Loucy (cell line): Measurements from ENCODE around the gene STAT4.

ENCODE experiments used
- H2AFZ ChIP-seq: fragments of 200-600 bp; sonication (generic); 2 replicates; pipeline ENCODE4 v1.6.0; 2016; ENCODE audit warnings: antibody characterized with exemption, mild to moderate bottlenecking, low read length, moderate library complexity
- H3F3A ChIP-seq: fragments of 200-600 bp; 2 replicates; pipeline ENCODE4 v1.6.0; 2016; ENCODE audit warnings: antibody characterized with exemption, low read depth, mild to moderate bottlenecking
- H3K27me3 ChIP-seq: fragments of 200-600 bp; sonication (generic); 2 replicates; pipeline ENCODE4 v1.6.1; 2014; ENCODE audit warnings: low read length, mild to moderate bottlenecking; ENCODE audit not compliant: insufficient read depth, poor library complexity, severe bottlenecking
- H3K36me3 ChIP-seq: fragments of 200-600 bp; sonication (generic); 2 replicates; pipeline ENCODE4 v1.6.1; 2016; ENCODE audit warnings: low read length; ENCODE audit not compliant: insufficient read depth
- H3K4me1 ChIP-seq: fragments of 200-600 bp; sonication (generic); 2 replicates; pipeline ENCODE4 v1.5.1; 2014; ENCODE audit warnings: low read length, mild to moderate bottlenecking; ENCODE audit not compliant: insufficient read depth, poor library complexity, severe bottlenecking
- H3K4me2 ChIP-seq: fragments of 200-600 bp; sonication (generic); 2 replicates; pipeline ENCODE4 v1.6.0; 2014; ENCODE audit warnings: antibody characterized with exemption, low read length, low read depth, mild to moderate bottlenecking; ENCODE audit not compliant: poor library complexity, severe bottlenecking
- H3K4me3 ChIP-seq: fragments of 200-600 bp; sonication (generic); 2 replicates; pipeline ENCODE4 v1.5.1; 2014; ENCODE audit warnings: low read length, mild to moderate bottlenecking, mixed read lengths; ENCODE audit not compliant: poor library complexity, severe bottlenecking
- H3K79me2 ChIP-seq: fragments of 200-600 bp; sonication (generic); 2 replicates; pipeline ENCODE4 v1.6.1; 2014; ENCODE audit warnings: low read length; ENCODE audit not compliant: insufficient read depth
- H3K9ac ChIP-seq: fragments of 200-600 bp; sonication (generic); 2 replicates; pipeline ENCODE4 v1.6.0; 2014; ENCODE audit warnings: mild to moderate bottlenecking, low read depth, low read length, moderate library complexity; ENCODE audit not compliant: poor library complexity, severe bottlenecking
- H3K9me2 ChIP-seq: fragments of 200-600 bp; sonication (generic); replicated peaks from 2 replicates; pipeline ENCODE4 v1.6.1; 2016; ENCODE audit warnings: low read depth, low read length, mixed read lengths
- H3K9me3 ChIP-seq: fragments of 200-600 bp; sonication (generic); 2 replicates; pipeline ENCODE4 v1.6.1; 2014; ENCODE audit warnings: mild to moderate bottlenecking, antibody characterized with exemption, low read length, low read depth; ENCODE audit not compliant: insufficient read depth
- H4K20me1 ChIP-seq: fragments of 200-600 bp; sonication (generic); 2 replicates; pipeline ENCODE4 v1.6.0; 2014; ENCODE audit warnings: antibody characterized with exemption, low read length, mild to moderate bottlenecking; ENCODE audit not compliant: insufficient read depth, poor library complexity, severe bottlenecking
- CTCF ChIP-seq: fragments of 200-600 bp; sonication (generic); conservative IDR thresholded peaks from 2 replicates; pipeline ENCODE4 v1.5.1; 2014; ENCODE audit warnings: mild to moderate bottlenecking, antibody characterized with exemption, low read length
- EZH2phosphoT487 ChIP-seq: fragments of 200-600 bp; IDR thresholded peaks from 2 replicates; pipeline ENCODE4 v1.6.1; 2018; ENCODE audit warnings: antibody characterized with exemption, mild to moderate bottlenecking, moderate library complexity, borderline replicate concordance

Gene STAT4

DNA sequence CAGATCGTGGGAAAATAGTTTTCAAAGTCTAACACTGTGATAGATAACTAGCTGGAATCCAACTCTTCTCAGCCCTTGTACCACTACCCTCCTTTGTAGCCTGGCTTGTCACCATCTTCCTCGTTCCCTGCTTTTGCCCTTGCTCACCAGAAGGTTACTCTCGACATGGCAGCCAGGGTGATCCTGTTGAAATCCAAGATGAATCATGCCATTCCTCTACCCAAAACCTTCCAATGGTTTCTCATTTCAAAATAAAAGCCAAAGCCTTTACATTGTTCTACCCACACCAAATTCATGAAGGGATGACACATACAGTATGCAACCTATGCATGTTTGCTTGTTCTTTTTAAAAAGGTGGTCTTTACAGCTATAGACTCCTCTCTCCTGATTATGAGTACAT lies 45.7 kb downstream of the STAT4 start:
- Histone ChIP-seq H3K4me1 (peaks cover 6% of the 10 kb centered on the region), H3F3A (peaks cover 1% of the 10 kb centered on the region; the same call in 1 of the 2 replicates), H3K4me2 (no peak overlapping the region), H4K20me1 (no peaks in the 10 kb centered on the region), H3K9me2 (no peaks in the 10 kb centered on the region), H3K36me3 (no peaks in the 10 kb centered on the region), H3K9ac (no peak overlapping the region), H3K79me2 (no peaks in the 10 kb centered on the region), H3K4me3 (no peak overlapping the region), H3K9me3 (no peaks in the 10 kb centered on the region), H2AFZ (no peak overlapping the region), H3K27me3 (no peaks in the 10 kb centered on the region)
- no peak for TF ChIP-seq EZH2phosphoT487
- TF ChIP-seq CTCF = no peak

DNA sequence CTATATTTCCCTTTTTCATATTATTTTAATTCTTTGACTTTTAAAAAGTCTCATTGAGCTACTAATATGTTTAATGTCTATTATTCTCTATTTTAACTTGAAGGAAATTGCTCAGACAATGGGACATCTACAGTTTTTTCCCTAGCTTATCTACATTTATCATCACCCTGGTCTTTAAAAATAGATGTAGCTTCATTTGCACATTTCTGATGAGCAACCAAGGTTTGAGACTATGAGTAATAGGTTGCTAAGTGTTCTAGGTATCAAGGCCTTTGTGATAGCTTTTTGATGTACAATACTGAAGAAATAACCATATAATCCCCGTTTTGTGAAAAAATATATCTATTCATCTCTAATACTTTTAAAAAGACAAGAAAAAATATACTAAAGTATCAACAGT lies 47.0 kb downstream of the STAT4 start:
- H3F3A ChIP-seq = peaks cover 3% of the 10 kb centered on the region; the same call in 1 of the 2 replicates
- H3K79me2 ChIP-seq = no peaks in the 10 kb centered on the region
- no peak overlapping the region for H2AFZ ChIP-seq
- no peaks in the 10 kb centered on the region for H3K9me3 ChIP-seq
- H3K4me2 ChIP-seq = no peak overlapping the region
- no peaks in the 10 kb centered on the region for H3K9me2 ChIP-seq
- no peaks in the 10 kb centered on the region for H4K20me1 ChIP-seq
- no peak for TF ChIP-seq CTCF
- TF ChIP-seq EZH2phosphoT487 = no peak
- H3K9ac ChIP-seq = no peak overlapping the region
- peaks cover 6% of the 10 kb centered on the region for H3K4me1 ChIP-seq
- H3K27me3 ChIP-seq = no peaks in the 10 kb centered on the region
- H3K4me3 ChIP-seq = no peak overlapping the region
- H3K36me3 ChIP-seq = no peaks in the 10 kb centered on the region

GRCh38 chr2:191100216-191100615 lies 50.6 kb downstream of the STAT4 start:
- Histone ChIP-seq H3K9ac (no peak overlapping the region), H4K20me1 (no peaks in the 10 kb centered on the region), H3K9me3 (no peaks in the 10 kb centered on the region), H3K4me1 (peaks cover 6% of the 10 kb centered on the region), H3K27me3 (no peaks in the 10 kb centered on the region), H3K36me3 (no peaks in the 10 kb centered on the region), H3K79me2 (no peaks in the 10 kb centered on the region), H3K4me3 (no peak overlapping the region), H3K4me2 (no peak overlapping the region), H2AFZ (no peak overlapping the region), H3F3A (peaks cover 3% of the 10 kb centered on the region; the same call in 1 of the 2 replicates), H3K9me2 (no peaks in the 10 kb centered on the region)
- TF ChIP-seq CTCF (no peak), EZH2phosphoT487 (no peak)
